ENCODE results near the gene AHRR. TPM values are rescaled to one million over a fixed set of nuclear protein-coding genes. Genes with fewer than 3 reads are reported as not detected.

Gene AHRR
- total RNA-seq, 1 experiment from 2014 or later, result 2.2 TPM

GRCh38 chr5:421901-422300 lies 100.4 kb downstream of the AHRR start:
- H3K4ac ChIP-seq (ENCODE audit: low read depth, low read length), result no peak overlapping the region
- no peaks in the 10 kb centered on the region for H3K9me3 ChIP-seq (ENCODE audit: control insufficient read depth, low read depth, low read length)
- H3K18ac ChIP-seq (ENCODE audit: insufficient read length, low read depth, low read length), result no peak overlapping the region
- no peak overlapping the region for H2BK15ac ChIP-seq (ENCODE audit: low read depth, low read length)
- H3K4me1 ChIP-seq (ENCODE audit: insufficient read depth, low read length), result no peaks in the 10 kb centered on the region
- H3K23ac ChIP-seq (ENCODE audit: insufficient read length, low read depth, low read length), result no peak overlapping the region
- no peak overlapping the region for H2BK5ac ChIP-seq (ENCODE audit: insufficient read length, low read length)
- H3K4me3 Mint-ChIP-seq, result no peak overlapping the region; a peak in 1 of 5 replicates
- no peak overlapping the region for H3K9ac ChIP-seq (ENCODE audit: extremely low read depth, insufficient read length, low read length)
- no peak for TF ChIP-seq CTCF (conservative IDR thresholded peaks at IDR 0.05)
- H3K4me1 Mint-ChIP-seq, result peaks cover 9% of the 10 kb centered on the region in 2 experiments
- no peak overlapping the region for H2BK120ac ChIP-seq (ENCODE audit: low read depth, low read length, poor library complexity, severe bottlenecking)
- H3K56ac ChIP-seq (ENCODE audit: insufficient read length, low read depth, low read length), result no peak overlapping the region
- no peak overlapping the region for H2AK5ac ChIP-seq (ENCODE audit: insufficient read length, low read length)
- H3K27ac ChIP-seq (ENCODE audit: insufficient read length, low read depth, low read length), result no peak overlapping the region
- H4K91ac ChIP-seq (ENCODE audit: insufficient read length, low read depth, low read length), result no peak overlapping the region
- no peaks in the 10 kb centered on the region for H3K27me3 ChIP-seq (ENCODE audit: insufficient read depth, low read length)
- no peak overlapping the region for H4K5ac ChIP-seq (ENCODE audit: insufficient read length, low read depth, low read length)
- H3K9me3 Mint-ChIP-seq, result peaks cover 3 to 8% of the 10 kb centered on the region in 2 experiments; a peak in 2 of 5 replicates
- no peak overlapping the region for H2BK20ac ChIP-seq (ENCODE audit: low read depth, low read length, poor library complexity, severe bottlenecking)
- no peak for DNase-seq
- no peak overlapping the region for H3K4me2 ChIP-seq (ENCODE audit: insufficient read depth, insufficient read length, low read length)
- no peak overlapping the region for H2AFZ ChIP-seq (ENCODE audit: low read length)
- H3T11ph ChIP-seq (ENCODE audit: low read length), result no peak overlapping the region
- no peaks in the 10 kb centered on the region for H3K79me1 ChIP-seq (ENCODE audit: insufficient read depth, low read depth, low read length, poor library complexity, severe bottlenecking)
- no peaks in the 10 kb centered on the region for H3K23me2 ChIP-seq (ENCODE audit: insufficient read length, low read depth, low read length, poor library complexity, severe bottlenecking)
- peaks cover 5% of the 10 kb centered on the region for H3K27me3 Mint-ChIP-seq (ENCODE audit: low read depth)
- H3K36me3 Mint-ChIP-seq (ENCODE audit: insufficient read depth in 1 of 3, low read depth in 3 of 3), result peaks cover 0 to 4% (median 0%) of the 10 kb centered on the region in 3 experiments; a peak in 1 of 7 replicates
- H4K20me1 ChIP-seq (ENCODE audit: control insufficient read depth, insufficient read depth, insufficient read length), result no peaks in the 10 kb centered on the region
- no peak overlapping the region for H2BK12ac ChIP-seq (ENCODE audit: insufficient read length, low read depth, low read length)
- no peak overlapping the region for H4K8ac ChIP-seq (replicated peaks; ENCODE audit: insufficient read length, low read depth, low read length)
- no CpG with 5 or more reads among the region's 13 CpGs for WGBS (ENCODE audit: extremely low coverage, insufficient read length, low lambda C conversion rate)
- no peak overlapping the region for H3K27ac Mint-ChIP-seq
- no peaks in the 10 kb centered on the region for H3K79me2 ChIP-seq (ENCODE audit: insufficient read depth, low read length)
- no peak overlapping the region for H3K14ac ChIP-seq (ENCODE audit: insufficient read depth, low read length)
